ENCODE results near the gene GPC6.
"Not testable (repeated sequence)": the region's sequence is repeated elsewhere in the genome, so short reads cannot be mapped to it uniquely, and the experiment has no call there.

GPC6 gene

DNA sequence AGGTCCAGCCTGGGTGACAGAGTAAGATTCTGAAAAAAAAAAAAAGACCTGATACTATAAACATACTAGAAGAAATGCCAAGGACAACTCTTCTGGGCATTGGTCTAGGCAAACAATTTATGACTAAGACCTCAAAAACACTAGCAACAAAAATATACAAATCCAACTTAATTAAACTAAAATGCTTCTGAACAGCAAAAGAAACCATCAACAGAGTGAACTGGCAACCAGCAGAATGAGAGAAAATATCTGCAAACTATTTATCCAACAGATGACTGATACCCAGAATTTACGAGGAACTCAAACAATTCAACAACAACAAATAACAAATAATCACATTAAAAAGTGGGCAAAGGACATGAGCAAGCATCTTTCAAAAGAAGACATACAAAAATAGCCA lies 26.8 kb upstream of the GPC6 start:
- TF ChIP-seq, protein P1, sequence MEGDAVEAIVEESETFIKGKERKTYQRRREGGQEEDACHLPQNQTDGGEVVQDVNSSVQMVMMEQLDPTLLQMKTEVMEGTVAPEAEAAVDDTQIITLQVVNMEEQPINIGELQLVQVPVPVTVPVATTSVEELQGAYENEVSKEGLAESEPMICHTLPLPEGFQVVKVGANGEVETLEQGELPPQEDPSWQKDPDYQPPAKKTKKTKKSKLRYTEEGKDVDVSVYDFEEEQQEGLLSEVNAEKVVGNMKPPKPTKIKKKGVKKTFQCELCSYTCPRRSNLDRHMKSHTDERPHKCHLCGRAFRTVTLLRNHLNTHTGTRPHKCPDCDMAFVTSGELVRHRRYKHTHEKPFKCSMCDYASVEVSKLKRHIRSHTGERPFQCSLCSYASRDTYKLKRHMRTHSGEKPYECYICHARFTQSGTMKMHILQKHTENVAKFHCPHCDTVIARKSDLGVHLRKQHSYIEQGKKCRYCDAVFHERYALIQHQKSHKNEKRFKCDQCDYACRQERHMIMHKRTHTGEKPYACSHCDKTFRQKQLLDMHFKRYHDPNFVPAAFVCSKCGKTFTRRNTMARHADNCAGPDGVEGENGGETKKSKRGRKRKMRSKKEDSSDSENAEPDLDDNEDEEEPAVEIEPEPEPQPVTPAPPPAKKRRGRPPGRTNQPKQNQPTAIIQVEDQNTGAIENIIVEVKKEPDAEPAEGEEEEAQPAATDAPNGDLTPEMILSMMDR (IDR thresholded peaks at IDR 0.05; ENCODE audit: unreplicated experiment in 3 of 3), result no peak
- Mint-ChIP-seq H3K36me3 (ENCODE audit: low read depth) (peaks cover 2% of the 10 kb centered on the region), H3K9me3 (peaks cover 13% of the 10 kb centered on the region), H3K4me3 (no peak overlapping the region), H3K27ac (no peak overlapping the region), H3K27me3 (ENCODE audit: low read depth) (no peaks in the 10 kb centered on the region), H3K4me1 (no peaks in the 10 kb centered on the region)

DNA sequence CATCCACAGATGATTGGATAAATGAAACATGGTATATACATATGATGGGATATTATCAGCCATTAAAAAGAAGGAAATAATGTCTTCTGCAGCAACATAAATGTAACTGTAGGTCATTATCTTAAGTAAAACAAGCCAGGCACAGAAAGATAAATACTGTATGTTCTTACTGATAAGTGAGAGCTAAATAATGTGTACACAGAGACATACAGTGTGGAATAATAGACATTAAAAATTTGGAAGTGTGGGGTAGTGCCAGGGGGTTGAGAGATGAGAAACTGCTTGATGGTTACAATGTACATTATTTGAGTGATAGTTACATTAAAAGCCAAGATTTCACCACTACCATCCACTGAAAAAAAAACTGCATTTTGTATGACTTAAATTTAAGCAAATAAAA lies 26.0 kb upstream of the GPC6 start:
- H3K36me3 Mint-ChIP-seq (ENCODE audit: low read depth), result no peaks in the 10 kb centered on the region
- H3K27ac Mint-ChIP-seq, result no peak overlapping the region
- H3K9me3 Mint-ChIP-seq, result peaks cover 6% of the 10 kb centered on the region
- H3K27me3 Mint-ChIP-seq (ENCODE audit: low read depth), result no peaks in the 10 kb centered on the region
- H3K4me1 Mint-ChIP-seq, result no peaks in the 10 kb centered on the region
- H3K4me3 Mint-ChIP-seq, result no peak overlapping the region
- TF ChIP-seq, protein P1 (IDR thresholded peaks at IDR 0.05; ENCODE audit: unreplicated experiment in 3 of 3), result no peak

GRCh38 chr13:93201992-93202558 lies 24.5 kb upstream of the GPC6 start:
- no peak overlapping the region for H3K4me3 Mint-ChIP-seq
- no peaks in the 10 kb centered on the region for H3K4me1 Mint-ChIP-seq
- TF ChIP-seq, protein P1 (IDR thresholded peaks at IDR 0.05; ENCODE audit: unreplicated experiment in 3 of 3), result no peak
- no peak overlapping the region for H3K27ac Mint-ChIP-seq
- no peaks in the 10 kb centered on the region for H3K36me3 Mint-ChIP-seq (ENCODE audit: low read depth)
- no peaks in the 10 kb centered on the region for H3K27me3 Mint-ChIP-seq (ENCODE audit: low read depth)
- H3K9me3 Mint-ChIP-seq, result peaks cover 5% of the 10 kb centered on the region

- H3K27me3 Mint-ChIP-seq (ENCODE audit: low read depth); H3K4me1 Mint-ChIP-seq; H3K9me3 Mint-ChIP-seq; H3K27ac Mint-ChIP-seq; H3K36me3 Mint-ChIP-seq (ENCODE audit: low read depth); H3K4me3 Mint-ChIP-seq: not testable (repeated sequence)
Measured at GRCh38 chr13:93206778-93207392, 19.7 kb upstream of the GPC6 start.

GRCh38 chr13:93216122-93216521 lies 10.5 kb upstream of the GPC6 start:
- Mint-ChIP-seq H3K4me1 (peaks cover 3% of the 10 kb centered on the region), H3K27ac (no peak overlapping the region), H3K27me3 (ENCODE audit: low read depth) (no peaks in the 10 kb centered on the region), H3K36me3 (ENCODE audit: low read depth) (no peaks in the 10 kb centered on the region), H3K9me3 (no peaks in the 10 kb centered on the region), H3K4me3 (no peak overlapping the region)
- TF ChIP-seq, protein P1 (IDR thresholded peaks at IDR 0.05; ENCODE audit: unreplicated experiment in 3 of 3), result no peak

GRCh38 chr13:93217721-93218261 lies 8.8 kb upstream of the GPC6 start:
- TF ChIP-seq, protein P1 (IDR thresholded peaks at IDR 0.05; ENCODE audit: unreplicated experiment in 3 of 3), result no peak
- no peak overlapping the region for H3K27ac Mint-ChIP-seq

More at GRCh38 chr13:93217721-93218261, 8.8 kb upstream of the GPC6 start:
- no peak overlapping the region for H3K4me3 Mint-ChIP-seq
- no peaks in the 10 kb centered on the region for H3K36me3 Mint-ChIP-seq (ENCODE audit: low read depth)
- no peaks in the 10 kb centered on the region for H3K9me3 Mint-ChIP-seq
- H3K4me1 Mint-ChIP-seq, result peaks cover 3% of the 10 kb centered on the region
- no peaks in the 10 kb centered on the region for H3K27me3 Mint-ChIP-seq (ENCODE audit: low read depth)
